HepG2 (cell line): ENCODE results near the gene RPAP3. TPM values are rescaled to one million over a fixed set of nuclear protein-coding genes. Genes with fewer than 3 reads are reported as not detected.

Experiments
- ATAC-seq: fragments of 200-7000 bp; cut with Tn5 transposase; 3 replicates; pipeline ENCODE4 v1.9.1; 2020; ENCODE audit warnings: mild to moderate bottlenecking, moderate library complexity
- BruUV-seq: library from RNA; stranded (reverse); fragments of 400-500 nt; replicated peaks from 2 replicates; lab custom pipeline; 2021; lab: Mats Ljungman, UMichigan
- CTCF ChIA-PET: fragments of 300-600 bp; formaldehyde crosslinking; extraction: SDS; loops from one replicate; lab custom pipeline; 2021; ENCODE audit warnings: low total read pairs, inconsistent platforms, low intra/inter-chr PET ratio; lab: Yijun Ruan, JAX
- POLR2A ChIA-PET: fragments of 350-600 bp; sonication (Branson Sonifier 250); formaldehyde crosslinking; loops from one replicate; lab custom pipeline; 2020; ENCODE audit warnings: antibody characterized with exemption, inconsistent platforms; lab: Yijun Ruan, JAX
- DNase-seq: peaks from one replicate; pipeline ENCODE4 v3.0.0-alpha.2; 2015; ENCODE audit warnings: low spot score
- FAIRE-seq: peaks from 3 replicates; lab custom pipeline; 2011; peaks lifted over from hg19 to GRCh38; lab: Jason Lieb, UNC
- H2AFZ ChIP-seq: one replicate; pipeline ENCODE4 v1.6.1; 2011; ENCODE audit warnings: low read length, inconsistent platforms
- H3K27ac ChIP-seq: fragments of 300-600 bp; 3 replicates; pipeline ENCODE4 v1.8.0; 2011; ENCODE audit warnings: mixed run types, mild to moderate bottlenecking, mixed read lengths, low read length, inconsistent platforms; ENCODE audit not compliant: insufficient read depth; ENCODE audit errors: extremely low read length
- H3K27me3 ChIP-seq, 2 experiments: fragments of 200-600 bp in 1 of 2; 2 replicates in 1 of 2; 3 replicates in 1 of 2; pipeline versions ENCODE4 v1.6.0 to v1.8.0; 2011; ENCODE audit warnings: low read length in 2 of 2, mild to moderate bottlenecking in 2 of 2, moderate library complexity in 2 of 2, inconsistent platforms in 1 of 2; ENCODE audit not compliant: insufficient read depth in 2 of 2, control insufficient read depth in 1 of 2
- H3K36me3 ChIP-seq, 2 experiments: fragments of 200-600 bp in 1 of 2; replicated peaks in 1 of 2; 2 replicates in 1 of 2; 3 replicates in 1 of 2; pipeline versions ENCODE4 v1.5.1 to v1.8.0; 2011; ENCODE audit warnings: low read length in 2 of 2, inconsistent platforms in 1 of 2; ENCODE audit not compliant: insufficient read depth in 2 of 2, control insufficient read depth in 1 of 2
- H3K4me1 ChIP-seq: 2 replicates; pipeline ENCODE4 v1.5.1; 2012; ENCODE audit warnings: low read length, inconsistent platforms; ENCODE audit not compliant: insufficient read depth
- H3K4me2 ChIP-seq: 2 replicates; pipeline ENCODE4 v1.6.0; 2011; ENCODE audit warnings: low read depth, low read length, inconsistent platforms
- H3K4me3 ChIP-seq, 3 experiments: fragments of 200-600 bp in 1 of 3; sonication (generic), shearing (Covaris generic) in 1 of 3; replicated peaks in 1 of 3; 2 replicates each; pipeline ENCODE4 v1.5.1; 2011 to 2016; ENCODE audit warnings: low read length in 3 of 3, inconsistent platforms in 2 of 3, low read depth in 2 of 3, mild to moderate bottlenecking in 2 of 3, control low read depth in 1 of 3, mixed read lengths in 1 of 3; ENCODE audit not compliant: insufficient read depth in 1 of 3
- H3K79me2 ChIP-seq: one replicate; pipeline ENCODE4 v1.6.1; 2011; ENCODE audit warnings: low read length, inconsistent platforms; ENCODE audit not compliant: insufficient read depth
- H3K9ac ChIP-seq: 2 replicates; pipeline ENCODE4 v1.6.0; 2011; ENCODE audit warnings: mild to moderate bottlenecking, low read depth, low read length, inconsistent platforms; ENCODE audit not compliant: insufficient read depth
- H3K9me3 ChIP-seq: 2 replicates; pipeline ENCODE4 v1.5.1; 2012; ENCODE audit warnings: mild to moderate bottlenecking, low read length
- H4K20me1 ChIP-seq: 2 replicates; pipeline ENCODE4 v1.6.0; 2011; ENCODE audit warnings: inconsistent platforms, mild to moderate bottlenecking, low read length, moderate library complexity; ENCODE audit not compliant: insufficient read depth
- NFYC ChIP-seq: IDR thresholded peaks from 2 replicates; pipeline ENCODE4 v1.6.1; 2016; ENCODE audit warnings: missing genetic modification reagents, missing compliant biosample characterization
- NR2F2 ChIP-seq: IDR thresholded peaks from 2 replicates; pipeline ENCODE4 v1.6.1; 2012; ENCODE audit warnings: low read depth, inconsistent platforms, borderline replicate concordance
- SMAD3 ChIP-seq: sonication (generic); formaldehyde crosslinking; IDR thresholded peaks from 2 replicates; pipeline ENCODE4 v1.4.0; 2020; ENCODE audit warnings: missing genetic modification reagents
- ZNF629 ChIP-seq: sonication (generic); formaldehyde crosslinking; conservative IDR thresholded peaks from 2 replicates; pipeline ENCODE4 v1.5.0; 2020; ENCODE audit warnings: missing genetic modification reagents
- WGBS: methylation state at CpG from one replicate; pipeline ENCODE4 v1.1.6; 2017; ENCODE audit warnings: low lambda C conversion rate; 5-methylcytosine and 5-hydroxymethylcytosine counted together
- in situ Hi-C: cut with HindIII; loops from 2 replicates; pipeline ENCODE4 v1.10.0; 2017; ENCODE audit warnings: low pct_unique_long_range_greater_than_20kb; ENCODE audit not compliant: extremely low pct_ligation_motif_present
- intact Hi-C: fragments of 100-400 bp; cut with micrococcal nuclease; formaldehyde crosslinking; loops from one replicate; pipeline ENCODE4 v1.10.0; 2022; ENCODE audit not compliant: unreplicated experiment
- polyA plus RNA-seq, 8 experiments: library from polyadenylated mRNA; depleted of rRNA in 3 of 8; stranded (reverse) in 7 of 8; unstranded in 1 of 8; fragments of >200 nt; fragmentation: Illumina TruSeq in 4 of 8; extraction: Trizol in 4 of 8; gene quantifications; 2 replicates each; pipeline versions ENCODE4 v1.2.1 to v1.2.3, GENCODE V29; 2011 to 2016; ENCODE audit warnings: low read depth in 4 of 8, missing spikeins in 1 of 8, mixed read lengths in 1 of 8; ENCODE audit not compliant: insufficient read depth in 1 of 8
- total RNA-seq, 5 experiments: library from RNA; depleted of rRNA; stranded (reverse); fragments of >200 nt; fragmentation: Illumina TruSeq; extraction: Trizol; gene quantifications; 2 replicates each; pipeline ENCODE4 v1.2.3, GENCODE V29; 2016; ENCODE audit warnings: low read depth in 1 of 5
- TF ChIP-seq, protein P1 (sequence below), 2 experiments: fragments of 450-650 bp in 1 of 2; sonication (generic) in 1 of 2; formaldehyde crosslinking; IDR thresholded peaks; 2 replicates each; pipeline versions ENCODE4 v1.5.0 to v1.8.0; 2020 to 2022; ENCODE audit warnings: mild to moderate bottlenecking in 1 of 2, missing genetic modification reagents in 1 of 2

RPAP3 gene
- total and polyA plus RNA-seq, 2 of the 13 experiments (the other 11 are each of a cell fraction or from before 2014, with no cell fraction given) = 8.8 to 32.8 TPM

DNA sequence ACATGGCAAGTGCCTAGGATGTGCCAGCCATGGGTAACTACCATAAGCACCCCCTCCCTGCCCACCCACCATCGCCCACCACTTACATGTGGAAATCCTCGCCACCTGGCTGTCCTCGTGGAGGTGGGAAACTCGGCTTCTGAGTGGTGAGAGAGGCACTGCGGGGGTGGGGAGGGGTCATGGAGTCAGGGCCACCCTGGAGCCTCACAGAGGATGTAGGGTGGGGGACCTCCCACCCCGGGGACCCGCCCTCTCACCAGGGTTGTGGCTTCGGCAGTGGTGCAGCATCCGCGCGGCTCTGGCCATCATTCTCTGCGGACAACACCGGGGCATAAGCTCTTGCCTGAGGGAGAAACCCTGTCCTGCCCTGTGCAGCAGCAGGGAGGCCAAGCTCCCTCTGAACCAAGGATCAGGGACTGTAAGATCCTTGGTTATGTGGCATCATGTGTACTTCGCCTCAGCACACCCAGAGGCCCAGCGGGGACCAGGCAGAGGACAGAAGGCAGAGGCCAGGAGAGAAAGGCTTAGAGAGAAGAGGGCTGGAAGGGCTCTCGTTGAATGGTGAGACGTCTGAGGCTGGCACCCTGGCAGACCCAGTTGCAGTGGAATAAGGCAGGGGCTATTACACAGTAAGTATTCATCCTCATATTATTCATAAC is 32.2 kb upstream of the RPAP3 start:
- CTCF ChIA-PET = no interaction called here
- no peak overlapping the region for H3K4me2 ChIP-seq
- no peaks in the 10 kb centered on the region for H4K20me1 ChIP-seq
- H3K4me1 ChIP-seq = peaks cover 32% of the 10 kb centered on the region
- in situ Hi-C loops = no loop called here
- no peaks in the 10 kb centered on the region for H3K79me2 ChIP-seq
- H3K4me3 ChIP-seq = no peak overlapping the region
- no peak for ATAC-seq
- H3K9ac ChIP-seq = no peak overlapping the region
- H3K27ac ChIP-seq = no peak overlapping the region
- no peaks in the 10 kb centered on the region for H3K36me3 ChIP-seq
- peaks cover 8 to 36% of the 10 kb centered on the region in 2 experiments for H3K27me3 ChIP-seq
- intact Hi-C loops = no loop called here
- WGBS = 15% methylated on average over 10 of the region's 17 CpGs
- H3K9me3 ChIP-seq = no peaks in the 10 kb centered on the region
- no peak overlapping the region for H2AFZ ChIP-seq
- TF ChIP-seq NFYC (CRISPR knock-in tag) (no peak), ZNF629 (CRISPR knock-in tag) (no peak), NR2F2 (no peak), SMAD3 (CRISPR knock-in tag) (no peak)
- TF ChIP-seq, protein P1, sequence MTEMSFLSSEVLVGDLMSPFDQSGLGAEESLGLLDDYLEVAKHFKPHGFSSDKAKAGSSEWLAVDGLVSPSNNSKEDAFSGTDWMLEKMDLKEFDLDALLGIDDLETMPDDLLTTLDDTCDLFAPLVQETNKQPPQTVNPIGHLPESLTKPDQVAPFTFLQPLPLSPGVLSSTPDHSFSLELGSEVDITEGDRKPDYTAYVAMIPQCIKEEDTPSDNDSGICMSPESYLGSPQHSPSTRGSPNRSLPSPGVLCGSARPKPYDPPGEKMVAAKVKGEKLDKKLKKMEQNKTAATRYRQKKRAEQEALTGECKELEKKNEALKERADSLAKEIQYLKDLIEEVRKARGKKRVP (CRISPR knock-in tag; IDR thresholded peaks at IDR 0.05) = no peak
- TF ChIP-seq, all 625 proteins: peak for 0
- no peak for FAIRE-seq
- no TSS peak for BruUV-seq
- DNase-seq = no peak
- POLR2A ChIA-PET = no interaction called here
